A549 (cell line): Measurements from ENCODE around the gene MAPK8IP3.

ENCODE experiments used
- ATOH8 ChIP-seq: fragments of 250-450 bp; sonication (Bioruptor Pico); IDR thresholded peaks from 2 replicates; pipeline ENCODE4 v1.5.0; 2020; ENCODE audit warnings: low read depth, mild to moderate bottlenecking, moderate library complexity
- BHLHE40 ChIP-seq: IDR thresholded peaks from 2 replicates; pipeline ENCODE4 v1.6.1; 2012; ENCODE audit warnings: low read depth, low read length, inconsistent platforms
- CEBPB ChIP-seq, 2 experiments: fragments of >200 bp in 1 of 2; sonication (Bioruptor Twin) in 1 of 2; formaldehyde crosslinking in 1 of 2; IDR thresholded peaks; 2 replicates each; pipeline ENCODE4 v1.6.1; 2012 to 2016
- CTCF ChIP-seq: fragments of >200 bp; sonication (Bioruptor Twin); formaldehyde crosslinking; IDR thresholded peaks from 3 replicates; pipeline ENCODE4 v1.5.1; 2016
- EP300 ChIP-seq, 2 experiments: fragments of >200 bp; sonication (Bioruptor Twin); formaldehyde crosslinking; IDR thresholded peaks; 2 replicates in 1 of 2; 3 replicates in 1 of 2; pipeline ENCODE4 v1.6.1; 2016 to 2017
- FOSB ChIP-seq: fragments of 250-450 bp; sonication (Bioruptor Pico); IDR thresholded peaks from 2 replicates; pipeline ENCODE4 v1.5.0; 2020; ENCODE audit warnings: mild to moderate bottlenecking, moderate library complexity
- KDM1A ChIP-seq: fragments of 200-600 bp; sonication (generic); IDR thresholded peaks from 2 replicates; pipeline ENCODE4 v1.6.1; 2016; ENCODE audit warnings: low read depth, mild to moderate bottlenecking
- MAX ChIP-seq: IDR thresholded peaks from 2 replicates; pipeline ENCODE4 v1.6.1; 2012
- MAZ ChIP-seq: fragments of 150-350 bp; IDR thresholded peaks from 2 replicates; pipeline ENCODE4 v1.6.1; 2014; ENCODE audit warnings: antibody characterized with exemption, low read depth, low read length, borderline replicate concordance
- MYC ChIP-seq: IDR thresholded peaks from 2 replicates; pipeline ENCODE4 v1.6.1; 2012; ENCODE audit warnings: mild to moderate bottlenecking, inconsistent platforms, low read length, improper control_type of control experiment, borderline replicate concordance
- NPAS2 ChIP-seq: fragments of 250-450 bp; sonication (Bioruptor Pico); IDR thresholded peaks from 2 replicates; pipeline ENCODE4 v1.8.0; 2022; ENCODE audit warnings: mild to moderate bottlenecking, moderate library complexity, borderline replicate concordance
- POLR2A ChIP-seq: IDR thresholded peaks from 2 replicates; pipeline ENCODE4 v1.6.1; 2012; ENCODE audit warnings: mild to moderate bottlenecking, low read length
- RAD21 ChIP-seq, 2 experiments: fragments of >200 bp in 1 of 2; sonication (Bioruptor Twin) in 1 of 2; formaldehyde crosslinking in 1 of 2; IDR thresholded peaks in 1 of 2; conservative IDR thresholded peaks in 1 of 2; 2 replicates in 1 of 2; 3 replicates in 1 of 2; pipeline ENCODE4 v1.6.1; 2012 to 2018; ENCODE audit warnings: inconsistent platforms in 1 of 2

- TF ChIP-seq CTCF (no peak), POLR2A (no peak), EP300 (IDR thresholded peaks at IDR 0.05) (no peak), NPAS2 (no peak), MAZ (no peak), MYC (no peak), ATOH8 (CRISPR knock-in tag) (no peak), BHLHE40 (no peak), KDM1A (no peak), MAX (no peak), CEBPB (IDR thresholded peaks at IDR 0.05) (no peak), FOSB (CRISPR knock-in tag) (no peak), RAD21 (conservative IDR thresholded peaks at IDR 0.05 in 1 of 2, IDR thresholded peaks at IDR 0.05 in 1 of 2) (no peak)
Observed at GRCh38 chr16:1667916-1668315, 38.1 kb upstream of the MAPK8IP3 start.
